Thyroid gland (tissue), 4 donors: ENCODE results near the gene TMEM117.

ENCODE experiments used
- CTCF ChIP-seq, 6 experiments: fragments of 200-600 bp in 3 of 6; fragments of 450-650 bp in 3 of 6; sonication (generic) in 3 of 6; IDR thresholded peaks; one replicate each; pipeline ENCODE4 v1.5.1; 2016 to 2019; ENCODE audit warnings: antibody characterized with exemption in 6 of 6, mild to moderate bottlenecking in 2 of 6, inconsistent platforms in 1 of 6, moderate library complexity in 1 of 6
- POLR2A ChIP-seq, 2 donors: fragments of 450-650 bp; IDR thresholded peaks; one replicate each; pipeline ENCODE4 v1.6.1; 2017; ENCODE audit warnings: antibody characterized with exemption in 2 of 2, mild to moderate bottlenecking in 2 of 2, moderate library complexity in 1 of 2

GRCh38 chr12:43914391-43914790 lies 78.5 kb downstream of the TMEM117 start:
- TF ChIP-seq CTCF (IDR thresholded peaks at IDR 0.05) (no peak), POLR2A (IDR thresholded peaks at IDR 0.05) (no peak)
